GM18951 (cell line): Measurements from ENCODE around the gene NEMP1.

ENCODE experiments used
- POLR2A ChIP-seq: IDR thresholded peaks from 4 replicates; pipeline ENCODE4 v1.6.1; 2011; ENCODE audit warnings: mild to moderate bottlenecking; ENCODE audit not compliant: insufficient read length, insufficient read depth; ENCODE audit errors: extremely low read depth
- in situ Hi-C: fragments of 300-500 bp; cut with MboI; formaldehyde crosslinking; loops from one replicate; pipeline ENCODE4 v1.12.0; 2022; ENCODE audit warnings: low sequenced_read_pairs, mixed read lengths, inconsistent platforms; ENCODE audit not compliant: unreplicated experiment

Gene NEMP1

GRCh38 chr12:57078519-57079404, at the start of gene NEMP1:
Gene NEMP1 (minus strand): TSS chr12:57078791. CDS start chr12:57078745, 46 bp downstream.
- TF ChIP-seq POLR2A: peak; percentile 75
- in situ Hi-C loops: no loop called here

- no peak for TF ChIP-seq POLR2A
- in situ Hi-C loops: no loop called here
These were observed 49.3 kb upstream of the NEMP1 start, which contains the start of gene LRP1 for GRCh38 chr12:57127726-57128518. Gene LRP1 (plus strand): TSS chr12:57128483. CDS start chr12:57128965, 482 bp downstream.

GRCh38 chr12:57127101-57127725, 48.6 kb upstream of the NEMP1 start:
- no peak for TF ChIP-seq POLR2A
- in situ Hi-C loops: no loop called here

GRCh38 chr12:57126561-57126960, 48.0 kb upstream of the NEMP1 start:
- no peak for TF ChIP-seq POLR2A
- in situ Hi-C loops: no loop called here

GRCh38 chr12:57126061-57126460, 47.5 kb upstream of the NEMP1 start:
- in situ Hi-C loops: no loop called here
- no peak for TF ChIP-seq POLR2A

- in situ Hi-C loops: loop anchor here (5.0 kb wide), 1 partner anchor 53 kb away; no protein-coding TSS in a partner anchor
- TF ChIP-seq POLR2A: no peak
These were observed 45.8 kb upstream of the NEMP1 start for GRCh38 chr12:57124261-57124877.

- no peak for TF ChIP-seq POLR2A
- in situ Hi-C loops: loop anchor here (5.0 kb wide), 1 partner anchor 53 kb away; no protein-coding TSS in a partner anchor
These were observed 45.2 kb upstream of the NEMP1 start for GRCh38 chr12:57123813-57124212.

GRCh38 chr12:57120718-57121117, 42.1 kb upstream of the NEMP1 start:
- in situ Hi-C loops: loop anchor here (5.0 kb wide), 1 partner anchor 57 kb away; no protein-coding TSS in a partner anchor

GRCh38 chr12:57119294-57120085, 40.9 kb upstream of the NEMP1 start:
- TF ChIP-seq POLR2A: no peak
- in situ Hi-C loops: loop anchor here (5.0 to 10.0 kb wide), 2 partner anchors 58 to 115 kb away; partner anchors contain the start of gene ZBTB39

- in situ Hi-C loops: loop anchor here (10.0 kb wide), 1 partner anchor 114 kb away; the partner anchor contains the start of gene ZBTB39
- no peak for TF ChIP-seq POLR2A
These were observed 40.2 kb upstream of the NEMP1 start for GRCh38 chr12:57118711-57119271.

GRCh38 chr12:57116580-57117281, 38.1 kb upstream of the NEMP1 start:
- in situ Hi-C loops: loop anchor here (10.0 kb wide), 1 partner anchor 112 kb away; the partner anchor contains the start of gene ZBTB39
- no peak for TF ChIP-seq POLR2A
